ENCODE measurements around the gene HSP90AA1.

Gene HSP90AA1

GRCh38 chr14:102044566-102044965 lies 42.3 kb downstream of the HSP90AA1 start:
- in situ Hi-C loops (cut with HindIII; ENCODE audit: low sequenced_read_pairs) = no loop called here

GRCh38 chr14:102043251-102044025 lies 43.4 kb downstream of the HSP90AA1 start:
- in situ Hi-C loops (cut with HindIII; ENCODE audit: low sequenced_read_pairs) = no loop called here

- in situ Hi-C loops (cut with HindIII; ENCODE audit: low sequenced_read_pairs) = no loop called here
These were observed 44.1 kb downstream of the HSP90AA1 start for GRCh38 chr14:102042699-102043098.

GRCh38 chr14:102040153-102040552 lies 46.7 kb downstream of the HSP90AA1 start:
- in situ Hi-C loops (cut with HindIII; ENCODE audit: low sequenced_read_pairs) = no loop called here

- in situ Hi-C loops (cut with HindIII; ENCODE audit: low sequenced_read_pairs) = no loop called here
These were observed 47.7 kb downstream of the HSP90AA1 start for GRCh38 chr14:102039157-102039556.

- in situ Hi-C loops (cut with HindIII; ENCODE audit: low sequenced_read_pairs) = no loop called here
These were observed 49.2 kb downstream of the HSP90AA1 start for GRCh38 chr14:102037686-102038085.

GRCh38 chr14:102035914-102036313 lies 50.9 kb downstream of the HSP90AA1 start:
- in situ Hi-C loops (cut with HindIII; ENCODE audit: low sequenced_read_pairs) = no loop called here

GRCh38 chr14:102034301-102034700 lies 52.5 kb downstream of the HSP90AA1 start:
- in situ Hi-C loops (cut with HindIII; ENCODE audit: low sequenced_read_pairs) = no loop called here

GRCh38 chr14:102033241-102033640 lies 53.6 kb downstream of the HSP90AA1 start:
- in situ Hi-C loops (cut with HindIII; ENCODE audit: low sequenced_read_pairs) = no loop called here

Measured in DLD1 (cell line).